Measurements from ENCODE around the gene INPP5D.

DNA sequence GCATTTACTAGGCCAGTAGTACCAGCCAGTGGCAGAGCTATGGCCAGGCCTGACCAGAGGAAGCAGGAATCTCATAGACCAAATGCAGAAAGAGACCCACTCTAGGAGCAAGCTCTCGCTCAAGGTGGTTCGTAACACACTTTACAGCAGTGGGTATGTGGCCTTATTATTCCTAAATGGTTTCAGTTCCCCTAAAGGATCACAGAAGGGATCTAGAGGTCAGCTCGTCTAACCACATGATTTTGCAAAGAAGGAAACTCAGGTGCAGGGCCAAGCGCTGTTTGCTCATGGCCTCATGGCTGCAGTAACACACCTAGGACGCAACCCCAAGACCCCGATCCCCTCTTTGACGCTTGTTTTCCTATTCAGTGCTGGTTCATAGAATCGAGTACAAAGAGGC, 125.8 kb downstream of the INPP5D start:
- TF ChIP-seq, protein P1, sequence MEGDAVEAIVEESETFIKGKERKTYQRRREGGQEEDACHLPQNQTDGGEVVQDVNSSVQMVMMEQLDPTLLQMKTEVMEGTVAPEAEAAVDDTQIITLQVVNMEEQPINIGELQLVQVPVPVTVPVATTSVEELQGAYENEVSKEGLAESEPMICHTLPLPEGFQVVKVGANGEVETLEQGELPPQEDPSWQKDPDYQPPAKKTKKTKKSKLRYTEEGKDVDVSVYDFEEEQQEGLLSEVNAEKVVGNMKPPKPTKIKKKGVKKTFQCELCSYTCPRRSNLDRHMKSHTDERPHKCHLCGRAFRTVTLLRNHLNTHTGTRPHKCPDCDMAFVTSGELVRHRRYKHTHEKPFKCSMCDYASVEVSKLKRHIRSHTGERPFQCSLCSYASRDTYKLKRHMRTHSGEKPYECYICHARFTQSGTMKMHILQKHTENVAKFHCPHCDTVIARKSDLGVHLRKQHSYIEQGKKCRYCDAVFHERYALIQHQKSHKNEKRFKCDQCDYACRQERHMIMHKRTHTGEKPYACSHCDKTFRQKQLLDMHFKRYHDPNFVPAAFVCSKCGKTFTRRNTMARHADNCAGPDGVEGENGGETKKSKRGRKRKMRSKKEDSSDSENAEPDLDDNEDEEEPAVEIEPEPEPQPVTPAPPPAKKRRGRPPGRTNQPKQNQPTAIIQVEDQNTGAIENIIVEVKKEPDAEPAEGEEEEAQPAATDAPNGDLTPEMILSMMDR (IDR thresholded peaks at IDR 0.05): no peak
- TF ChIP-seq POLR2A (IDR thresholded peaks at IDR 0.05): no peak
- TF ChIP-seq POLR2AphosphoS5 (IDR thresholded peaks at IDR 0.05): no peak
- no peak for TF ChIP-seq EP300 (IDR thresholded peaks at IDR 0.05; ENCODE audit: low read depth)

All from transverse colon (tissue), 4 donors.